ENCODE measurements around the gene PRIMPOL.

Gene PRIMPOL

DNA sequence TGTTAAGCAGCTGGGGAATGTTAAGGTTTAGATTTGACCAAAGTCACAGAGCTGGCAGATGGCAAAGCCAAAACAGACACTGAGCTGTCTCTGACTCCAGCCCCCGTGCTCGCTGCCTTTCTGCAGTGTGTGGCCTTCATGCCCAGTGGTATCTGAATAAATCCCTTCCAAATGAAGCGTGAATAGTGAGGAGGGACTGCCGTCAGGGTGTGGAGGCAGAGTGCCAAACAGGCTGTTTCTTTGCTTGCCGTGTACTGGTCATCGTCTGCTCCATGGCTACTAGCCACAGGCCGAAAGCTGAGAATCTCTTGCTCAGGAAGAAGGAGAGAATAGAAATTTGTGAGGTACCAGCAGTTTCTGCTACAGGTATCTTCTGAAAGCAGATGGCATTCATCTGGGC, 19.7 kb downstream of the PRIMPOL start:
- peak; percentile 6 for DNase-seq

DNA sequence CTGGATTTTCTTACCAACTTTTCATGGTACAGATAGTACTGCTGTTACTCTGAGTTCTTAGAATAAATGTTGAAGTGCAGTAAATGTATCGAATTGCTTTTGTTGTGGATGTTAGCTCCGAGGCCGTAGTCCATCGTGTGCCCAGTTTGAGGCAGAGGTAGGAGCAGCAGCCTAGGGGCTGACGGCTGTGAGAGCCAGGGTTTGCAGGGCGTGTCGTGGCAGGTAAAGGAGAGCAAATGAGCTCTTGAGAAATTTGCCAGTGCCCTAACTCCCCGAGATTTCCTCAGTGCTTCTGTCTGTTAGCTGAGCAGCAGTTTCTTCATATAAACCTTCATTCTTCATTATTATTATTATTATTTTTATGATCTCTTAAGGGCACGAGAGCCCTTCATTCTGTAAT, 21.6 kb downstream of the PRIMPOL start:
- DNase-seq = no peak

DNA sequence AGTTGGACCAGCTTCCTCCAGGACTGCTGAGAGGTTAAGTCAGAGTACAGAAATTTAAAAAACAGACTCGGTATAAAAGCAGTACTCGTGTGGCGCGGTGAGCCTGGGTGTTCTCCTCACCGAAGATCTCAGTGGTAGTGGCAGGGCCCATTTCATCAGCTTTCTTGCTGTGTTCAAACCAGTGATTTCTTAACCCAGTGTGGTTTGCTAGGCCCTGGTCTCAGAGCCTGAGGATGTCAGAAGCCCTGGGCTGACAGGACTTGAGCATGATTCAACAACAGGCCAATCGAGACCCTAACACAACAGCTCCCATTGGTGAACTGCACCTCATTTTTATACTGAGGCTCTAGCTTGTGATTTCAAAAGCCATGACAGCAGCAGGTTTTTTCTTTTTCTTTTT, 23.2 kb downstream of the PRIMPOL start:
- DNase-seq = no peak

DNA sequence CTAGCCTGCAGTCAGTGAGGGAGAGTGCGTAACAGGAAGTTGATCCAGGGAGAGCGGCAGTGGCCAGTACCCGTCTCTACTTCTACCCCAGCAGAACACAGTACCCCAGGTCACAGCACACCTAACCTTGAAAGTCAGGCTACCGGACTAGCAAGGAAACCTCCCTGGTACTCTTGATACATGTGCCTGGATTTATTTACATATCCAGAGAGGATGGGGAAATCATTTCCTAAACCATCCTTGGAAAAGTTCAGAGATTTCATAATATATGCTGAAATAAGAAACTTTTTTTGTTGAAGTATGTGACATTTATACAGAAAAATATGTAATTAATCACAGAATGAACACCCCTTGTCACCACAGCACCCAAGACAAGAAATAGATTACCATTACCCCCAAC, 24.5 kb downstream of the PRIMPOL start:
- no peak for DNase-seq

DNA sequence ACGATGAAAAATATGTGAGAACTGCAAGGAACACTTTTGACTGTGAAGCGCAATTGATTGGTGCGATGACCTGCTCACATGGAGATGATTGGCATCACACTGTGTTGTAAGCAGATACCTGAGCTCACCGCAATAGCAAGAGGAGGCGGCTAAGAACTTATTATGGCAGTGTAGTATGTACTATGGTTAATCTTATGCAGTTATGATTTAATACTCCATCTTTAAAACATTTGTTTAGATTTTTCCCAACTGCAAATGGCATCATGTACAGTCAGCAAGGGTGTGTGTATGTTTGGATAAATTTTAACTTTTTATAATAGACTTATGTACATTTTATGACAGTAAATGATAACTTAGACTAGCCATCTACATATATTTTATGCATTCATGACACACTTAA, 25.5 kb downstream of the PRIMPOL start:
- DNase-seq = no peak

DNA sequence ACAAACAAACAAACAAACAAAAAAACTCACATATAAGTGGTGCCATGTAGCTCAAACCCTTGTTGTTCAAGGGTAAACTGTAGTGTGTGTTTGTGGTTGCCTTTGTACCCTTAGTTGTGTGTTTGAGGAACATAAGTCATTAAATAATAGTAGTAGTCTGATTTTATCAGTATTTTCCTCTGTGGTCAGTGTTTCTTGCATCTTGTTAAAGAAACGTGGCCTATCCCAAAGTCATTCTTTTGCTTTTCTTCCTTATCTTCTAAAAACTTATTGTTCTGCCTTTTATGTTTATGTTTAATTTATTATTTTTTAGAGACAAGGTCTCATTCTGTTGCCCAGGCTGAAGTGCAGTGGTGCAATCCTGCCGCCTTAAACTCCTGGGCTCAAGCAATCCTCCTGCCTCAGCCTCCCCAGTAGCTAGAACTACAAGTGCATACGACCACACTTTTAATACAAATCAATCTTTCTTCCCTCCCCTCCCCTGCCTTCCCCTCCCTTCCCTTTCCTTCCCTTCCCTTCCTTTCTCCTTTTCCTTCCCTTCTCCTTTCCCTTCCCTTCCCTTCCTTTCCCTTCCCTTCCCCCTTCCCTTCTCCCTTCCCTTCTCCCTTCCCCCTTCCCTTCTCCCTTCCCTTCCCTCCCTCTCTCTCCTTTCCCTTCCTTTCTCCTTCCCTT, 26.4 kb downstream of the PRIMPOL start:
- DNase-seq = no peak

DNA sequence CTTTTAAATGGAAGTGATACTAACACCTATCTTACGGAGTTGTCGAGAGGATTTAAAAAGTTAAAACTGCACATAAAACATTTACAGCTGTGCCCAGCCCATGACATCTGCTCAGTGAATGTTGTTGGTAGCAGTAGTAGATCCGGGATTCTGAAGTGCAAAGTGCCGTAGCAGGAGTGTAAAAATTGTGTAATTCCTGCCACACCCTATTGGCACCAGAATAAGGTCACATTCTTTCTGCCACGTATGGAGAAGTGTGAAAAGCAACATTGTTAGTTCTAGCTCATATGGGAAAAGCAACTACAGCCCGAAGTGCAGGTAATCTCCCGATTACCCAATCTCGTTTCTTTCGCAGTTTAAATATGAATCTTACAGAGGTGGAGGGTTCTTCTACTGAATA, 31.2 kb downstream of the PRIMPOL start:
- DNase-seq = no peak

DNA sequence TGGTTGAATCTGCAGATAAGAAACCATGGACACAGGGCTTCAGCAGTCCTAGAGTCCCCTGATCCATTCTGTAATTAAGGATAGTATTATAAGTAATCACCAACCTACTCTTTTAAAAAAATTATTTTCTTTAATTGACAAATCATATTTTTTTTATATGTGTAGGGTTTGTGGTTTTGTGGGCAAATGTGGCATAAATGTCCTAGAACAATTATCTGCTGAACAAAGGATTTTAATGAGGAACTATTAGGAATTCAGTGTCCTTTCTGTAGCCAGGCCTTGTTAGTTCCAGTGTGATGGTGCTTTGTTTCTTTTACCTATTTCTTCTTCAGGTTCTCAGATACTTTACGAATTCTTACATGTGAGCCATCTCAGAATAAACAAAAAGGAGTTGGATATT, 32.4 kb downstream of the PRIMPOL start:
- DNase-seq = no peak

DNA sequence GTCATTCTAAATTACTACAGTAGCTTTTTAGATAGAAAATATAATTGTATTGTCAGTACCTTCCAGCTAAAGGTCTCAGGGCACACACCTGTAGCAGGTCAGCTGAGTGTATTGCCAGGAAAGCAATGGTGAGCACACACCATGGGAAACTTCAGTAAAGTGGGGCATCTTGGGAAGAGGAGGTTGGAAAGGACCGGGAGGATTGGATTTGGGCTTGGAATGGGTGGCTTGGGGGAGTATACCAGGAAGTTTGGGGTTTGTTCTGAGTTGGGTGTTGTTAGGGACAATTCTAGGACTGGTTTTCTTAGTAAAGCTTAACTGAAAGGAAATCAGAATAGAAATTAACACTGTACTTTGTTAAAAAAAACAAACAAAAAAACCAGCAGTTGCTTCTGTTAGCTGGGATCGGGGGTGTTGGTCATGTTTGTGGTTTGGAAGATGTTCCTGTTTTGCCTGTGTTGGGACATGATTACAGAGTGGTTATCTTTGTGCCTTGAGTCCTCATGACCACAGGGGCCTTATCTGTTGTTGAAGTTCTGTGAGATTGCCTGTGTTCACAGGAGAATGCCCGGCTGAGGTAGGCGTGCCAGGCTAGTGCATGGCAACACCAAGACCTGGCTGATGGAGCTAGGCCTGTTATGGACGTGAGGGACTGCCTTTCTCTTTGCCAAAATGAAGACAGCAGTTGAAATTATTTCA, 35.1 kb downstream of the PRIMPOL start:
- DNase-seq = no peak

DNA sequence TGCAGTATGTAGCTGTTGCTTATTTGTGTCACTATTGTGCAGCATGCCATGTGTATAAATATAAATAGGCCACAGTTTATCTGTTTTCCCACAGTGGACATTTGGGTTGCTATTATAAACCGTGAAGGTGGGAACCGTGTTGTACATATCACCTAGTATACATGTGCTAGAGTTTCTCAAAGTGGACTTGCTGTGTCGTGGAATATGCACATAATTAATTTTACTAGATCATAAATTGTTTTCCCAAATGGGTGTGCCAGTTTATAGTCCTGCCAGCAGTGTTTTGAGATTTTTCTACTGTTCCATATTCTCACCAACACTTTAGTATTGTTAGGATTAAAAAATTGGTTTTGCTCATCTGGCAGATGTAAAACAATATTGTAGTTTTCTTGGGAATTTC, 38.5 kb downstream of the PRIMPOL start:
- no peak for DNase-seq

DNA sequence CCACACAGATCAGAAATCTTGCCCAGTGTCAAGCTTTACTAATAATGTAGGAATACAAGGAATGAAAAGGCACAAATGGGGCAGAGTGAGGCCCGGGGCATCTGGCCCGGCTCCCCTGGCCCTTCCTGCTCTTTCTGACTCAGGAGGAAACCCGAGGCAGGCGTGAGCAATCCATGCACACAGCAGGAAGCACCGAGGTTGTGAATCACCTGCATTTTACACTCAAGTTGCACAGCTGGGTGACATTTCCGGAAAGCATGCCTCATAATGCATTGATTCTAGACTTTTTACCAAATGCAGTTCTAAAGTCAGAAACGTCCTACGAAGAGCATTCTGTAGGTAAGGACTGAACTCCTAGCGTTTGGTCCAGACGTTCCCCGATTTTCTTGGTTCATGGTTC, 38.9 kb downstream of the PRIMPOL start:
- no peak for DNase-seq

DNA sequence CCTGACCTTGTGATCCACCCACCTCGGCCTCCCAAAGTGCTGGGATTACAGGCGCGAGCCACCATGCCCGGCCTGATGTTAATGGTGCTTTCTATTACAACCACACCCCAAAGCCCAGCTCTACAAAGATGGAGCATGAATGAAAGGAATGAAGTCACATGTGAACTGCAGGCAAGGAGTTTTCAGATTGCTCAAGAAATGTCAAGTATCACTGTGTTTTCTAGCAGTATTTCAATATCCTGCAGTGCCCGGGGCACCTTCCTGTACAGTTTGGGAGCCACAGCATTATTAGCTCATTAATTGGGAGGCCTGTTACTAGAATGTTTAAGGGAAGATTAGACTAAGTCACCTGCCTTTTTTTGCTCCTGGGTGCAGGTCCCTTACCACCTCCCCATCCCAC, 40.1 kb downstream of the PRIMPOL start:
- DNase-seq = no peak

DNA sequence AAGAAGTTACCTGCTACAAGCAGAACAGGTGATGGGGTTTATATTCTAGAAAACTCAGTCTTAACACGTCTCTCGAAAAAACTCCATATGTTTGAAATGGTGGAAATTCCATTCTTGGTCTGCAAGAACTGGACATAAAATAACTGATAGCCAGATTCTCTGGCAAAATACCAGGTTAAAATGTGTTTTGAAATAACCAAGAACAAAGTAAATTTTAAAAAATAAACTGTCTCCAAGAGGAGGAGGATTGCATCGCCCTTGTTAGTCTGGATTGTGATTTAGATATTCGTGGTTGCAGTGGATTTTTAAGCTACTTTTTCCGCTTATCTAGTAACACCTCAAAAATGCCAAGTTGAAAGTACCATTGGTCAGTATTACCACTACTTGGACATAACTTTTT, 43.5 kb downstream of the PRIMPOL start:
- DNase-seq = no peak

DNA sequence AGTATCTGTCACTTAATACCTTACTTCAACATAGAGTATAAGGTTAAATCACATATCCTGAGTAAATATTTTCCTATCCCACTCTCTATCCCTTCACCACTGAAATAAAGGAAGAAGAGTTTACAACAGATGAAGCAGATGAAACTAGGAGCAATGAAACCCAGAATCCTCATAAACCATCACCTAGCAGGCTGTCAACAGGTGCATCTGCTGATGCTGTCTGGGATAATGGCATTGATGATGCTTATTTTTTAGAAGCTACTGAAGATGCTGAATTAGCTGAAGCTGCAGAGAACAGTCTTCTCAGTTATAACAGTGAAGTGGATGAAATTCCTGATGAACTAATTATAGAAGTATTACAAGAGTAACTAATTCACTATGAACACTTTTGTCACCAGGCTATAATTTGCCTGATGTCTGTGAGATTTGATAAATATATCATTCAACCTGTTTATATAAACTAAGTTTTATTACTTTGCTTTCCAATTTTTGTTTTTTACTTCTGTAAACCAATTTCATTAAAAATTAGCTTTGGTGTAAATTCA, 44.9 kb downstream of the PRIMPOL start:
- DNase-seq = no peak

DNA sequence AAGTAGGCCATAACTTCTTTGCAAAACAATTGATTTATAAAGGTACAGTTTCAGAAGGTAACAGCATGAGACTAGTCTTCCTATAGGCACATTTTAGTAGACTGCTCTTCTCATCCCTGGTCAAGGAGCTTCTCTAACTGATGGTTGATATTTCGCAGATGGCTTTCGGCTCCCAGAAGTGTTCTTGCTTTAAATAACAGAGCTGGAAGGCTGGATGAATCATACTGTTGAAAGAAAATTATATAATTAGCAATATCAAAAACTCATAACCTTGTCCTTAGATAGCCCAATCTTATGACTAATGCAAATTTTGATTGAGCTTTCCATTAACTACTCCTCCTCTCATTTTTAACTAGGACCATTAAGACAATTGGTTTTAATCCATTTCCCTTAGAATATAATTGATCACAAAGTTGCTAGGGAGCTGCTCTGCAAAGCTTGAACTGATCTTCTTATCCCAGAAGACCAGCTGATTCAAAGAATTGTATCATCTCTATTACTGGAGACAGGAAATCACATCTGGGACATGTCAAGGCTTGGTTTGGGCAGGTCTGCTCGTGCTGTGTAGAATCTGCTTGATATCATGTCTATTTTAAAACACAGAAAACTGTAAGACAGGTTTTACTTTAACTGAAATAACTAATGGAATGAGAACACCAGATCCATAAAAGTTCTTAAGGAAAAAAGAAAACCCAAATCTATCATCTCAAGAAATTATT, 45.8 kb downstream of the PRIMPOL start:
- DNase-seq = no peak

DNA sequence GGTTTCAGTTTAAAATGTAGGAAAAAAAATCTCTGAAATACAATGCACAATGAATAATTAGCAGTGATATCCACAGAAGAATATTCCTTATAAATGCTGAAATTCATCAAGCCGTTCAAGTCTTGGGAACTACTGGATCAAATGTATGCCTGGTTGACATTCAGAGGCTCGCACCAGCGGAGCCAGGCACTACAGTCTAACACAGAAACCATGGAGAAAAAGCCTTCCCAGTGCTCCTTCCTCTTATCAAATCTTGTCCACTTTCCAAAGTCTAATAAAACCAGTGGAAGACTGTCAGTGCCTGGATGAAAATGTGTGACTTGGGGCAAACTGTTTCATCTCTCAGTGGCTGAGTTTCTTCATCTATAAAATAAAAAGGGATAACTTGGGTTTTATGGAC, 48.4 kb downstream of the PRIMPOL start:
- DNase-seq = no peak

DNA sequence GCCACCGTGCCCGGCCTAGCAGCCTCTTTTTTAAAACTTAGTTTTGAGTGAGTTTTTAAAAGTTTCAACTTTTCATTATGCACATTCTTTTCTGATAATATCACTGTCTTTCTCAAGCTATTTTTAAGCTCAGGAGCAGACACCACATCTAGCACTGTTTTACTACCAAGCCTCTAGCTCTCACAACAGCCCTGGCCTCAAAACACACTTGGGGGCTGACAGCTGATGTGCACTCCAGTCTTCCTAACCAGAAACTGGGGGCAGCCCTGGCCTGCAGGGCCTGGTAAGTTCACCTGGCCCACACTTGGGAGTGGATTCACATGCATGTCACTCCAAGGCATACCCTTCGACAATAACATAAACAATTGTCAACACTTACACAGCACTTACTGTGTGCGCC, 50.4 kb downstream of the PRIMPOL start:
- no peak for DNase-seq

DNA sequence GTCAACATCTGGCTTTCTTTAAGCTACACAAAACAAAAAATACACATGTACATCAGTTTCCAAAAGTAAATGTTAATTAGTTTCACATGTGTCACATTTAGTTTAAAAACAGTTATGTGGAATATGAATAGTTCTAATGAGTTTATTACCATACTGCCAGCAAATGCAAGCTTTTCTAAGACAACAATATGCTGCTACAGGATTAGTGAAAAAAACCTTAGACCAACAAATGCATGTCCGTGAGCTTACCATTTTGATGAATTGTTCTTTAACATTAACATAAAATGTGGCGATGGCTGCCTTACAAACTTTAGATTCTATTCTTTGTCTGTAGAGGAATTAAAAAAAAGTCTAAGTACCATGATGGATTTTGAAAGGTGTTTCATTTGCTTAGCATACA, 52.6 kb downstream of the PRIMPOL start:
- no peak for DNase-seq

DNA sequence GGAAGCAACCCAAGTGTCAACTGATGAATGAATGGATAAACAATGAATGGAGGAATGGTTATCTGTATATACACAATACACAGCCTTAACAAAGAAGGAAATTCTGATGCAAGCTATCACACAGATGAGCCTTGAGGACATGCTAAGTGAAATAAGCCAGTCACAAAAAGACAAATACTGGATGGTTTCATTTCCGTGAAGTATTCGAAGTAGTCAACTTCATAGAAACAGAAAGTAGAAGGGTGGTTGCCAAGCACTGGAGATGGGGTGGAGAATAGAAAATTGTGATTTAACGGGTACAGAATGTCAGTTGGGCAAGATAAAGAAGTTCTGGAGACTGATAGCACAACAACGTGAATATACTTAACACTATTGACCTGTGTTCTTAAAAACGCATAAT, 56.2 kb downstream of the PRIMPOL start:
- DNase-seq = no peak

DNA sequence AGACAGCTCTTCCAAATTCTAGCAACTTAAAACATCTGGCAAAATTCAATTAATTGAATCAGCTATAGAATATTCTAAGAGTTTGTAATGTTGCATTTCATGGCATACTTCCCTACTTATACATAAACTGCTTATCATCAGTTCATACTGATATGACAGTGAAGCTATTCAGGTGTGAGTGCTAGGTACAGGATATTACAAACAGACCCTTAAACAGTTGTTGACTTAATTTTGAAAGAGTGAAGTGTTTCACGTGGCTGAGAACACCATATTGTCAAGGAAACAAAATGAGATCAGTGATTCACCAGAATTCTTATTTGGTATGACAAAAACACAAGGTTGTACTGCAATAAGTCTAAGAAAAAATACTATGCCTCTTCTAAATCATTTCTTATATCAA, 56.9 kb downstream of the PRIMPOL start:
- no peak for DNase-seq

DNA sequence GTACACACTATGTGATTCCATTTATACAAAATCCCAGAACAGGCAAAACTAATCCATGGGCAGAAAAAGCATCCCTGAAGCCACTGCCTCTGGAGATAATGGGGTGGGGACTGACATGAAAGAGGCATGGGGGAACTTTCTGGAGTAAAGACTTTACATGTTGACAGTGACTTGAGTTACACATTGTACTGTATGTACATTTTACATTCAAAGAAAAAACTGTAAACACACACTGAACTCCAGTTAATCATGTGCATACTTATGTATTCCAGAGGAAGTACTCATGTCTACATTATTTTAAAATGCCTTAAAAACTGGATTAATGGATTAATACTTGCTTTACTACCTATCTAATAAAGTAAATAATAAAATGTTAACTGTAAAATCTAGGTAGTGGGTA, 62.8 kb downstream of the PRIMPOL start:
- DNase-seq = no peak

DNA sequence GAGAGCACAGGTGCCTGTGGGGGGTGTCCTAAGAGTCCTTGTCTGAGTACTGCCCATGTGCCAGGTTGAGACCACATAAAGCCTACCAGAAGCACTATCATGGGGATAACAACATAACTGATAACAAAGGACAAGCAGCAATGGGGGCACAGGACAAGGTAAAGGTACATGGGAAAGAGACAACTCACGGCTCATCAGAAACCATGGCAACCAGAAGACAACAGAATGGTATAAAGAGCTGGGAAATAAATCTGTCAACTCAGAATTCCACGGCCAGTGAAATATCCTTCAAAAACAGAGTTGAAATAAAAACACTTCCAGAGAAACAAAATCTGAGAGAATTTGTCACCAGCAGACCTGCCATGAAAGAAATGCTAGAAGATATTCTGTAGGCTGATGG, 64.3 kb downstream of the PRIMPOL start:
- DNase-seq = no peak

DNA sequence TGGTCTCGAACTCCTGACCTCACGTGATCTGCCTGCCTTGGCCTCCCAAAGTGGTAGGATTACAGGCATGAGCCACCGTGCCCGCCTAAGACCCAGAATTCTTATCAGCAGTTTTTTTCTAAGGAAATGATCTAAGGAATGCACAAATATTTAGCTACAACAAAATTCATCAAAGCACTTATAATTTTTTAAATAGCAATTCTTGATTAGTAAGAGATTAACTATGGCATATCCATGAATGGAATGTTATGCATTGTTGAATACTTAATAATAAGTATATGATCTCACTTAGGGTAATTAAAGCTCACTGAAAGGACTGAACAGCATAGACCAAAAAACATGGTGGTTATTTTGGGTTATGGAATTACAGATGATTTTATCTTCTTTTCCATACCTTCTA, 66.0 kb downstream of the PRIMPOL start:
- DNase-seq = no peak

DNA sequence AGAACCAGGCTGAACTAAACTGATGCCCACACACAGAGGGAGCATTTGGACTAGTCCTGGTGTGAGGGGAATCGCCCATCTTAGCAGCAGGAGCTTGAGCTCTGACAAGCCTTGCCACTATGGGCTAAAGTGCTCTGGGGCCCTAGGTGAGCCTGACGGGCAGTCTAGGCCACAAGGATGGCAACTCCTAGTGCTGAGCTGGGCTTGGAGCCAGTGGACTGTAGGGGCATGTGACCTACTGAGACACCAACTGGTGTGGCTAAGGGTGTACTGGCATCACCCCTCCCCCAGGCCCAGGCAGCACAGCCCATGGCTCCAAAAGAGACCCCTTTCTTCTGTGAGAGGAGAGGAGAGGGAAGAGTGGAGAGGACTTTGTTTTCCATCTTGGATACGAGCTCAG, 69.9 kb downstream of the PRIMPOL start:
- DNase-seq = no peak
